Kidney epithelial cell (primary cell): Measurements from ENCODE around the gene CLPTM1L. TPM values are rescaled to one million over a fixed set of nuclear protein-coding genes. Genes with fewer than 3 reads are reported as not detected.
"Not testable (repeated sequence)": the region's sequence is repeated elsewhere in the genome, so short reads cannot be mapped to it uniquely, and the experiment has no call there.

Experiments used
- DNase-seq: peaks from one replicate; pipeline ENCODE4 v3.0.0-alpha.2; 2010; ENCODE audit warnings: low read depth
- H3K27me3 ChIP-seq: 2 replicates; pipeline ENCODE4 v1.6.0; 2011; ENCODE audit warnings: low read length; ENCODE audit not compliant: control insufficient read depth, insufficient read depth
- H3K36me3 ChIP-seq: 2 replicates; pipeline ENCODE4 v1.5.1; 2011; ENCODE audit warnings: low read length; ENCODE audit not compliant: control insufficient read depth, insufficient read depth
- H3K4me3 ChIP-seq: 2 replicates; pipeline ENCODE4 v1.5.1; 2011; ENCODE audit warnings: low read depth, mild to moderate bottlenecking, control low read depth, low read length
- total RNA-seq: library from RNA; depleted of rRNA; stranded (reverse); fragments of >200 nt; gene quantifications from 2 replicates; pipeline ENCODE4 v1.2.3, GENCODE V29; 2015
- TF ChIP-seq, protein P1 (sequence below): IDR thresholded peaks from 2 replicates; pipeline ENCODE4 v1.5.1; 2011; ENCODE audit warnings: mild to moderate bottlenecking, moderate library complexity, low read length, control low read depth, inconsistent platforms; ENCODE audit not compliant: insufficient read depth, poor library complexity, severe bottlenecking

Gene CLPTM1L
- total RNA-seq, 1 donor from 2014 or later = 159 TPM

DNA sequence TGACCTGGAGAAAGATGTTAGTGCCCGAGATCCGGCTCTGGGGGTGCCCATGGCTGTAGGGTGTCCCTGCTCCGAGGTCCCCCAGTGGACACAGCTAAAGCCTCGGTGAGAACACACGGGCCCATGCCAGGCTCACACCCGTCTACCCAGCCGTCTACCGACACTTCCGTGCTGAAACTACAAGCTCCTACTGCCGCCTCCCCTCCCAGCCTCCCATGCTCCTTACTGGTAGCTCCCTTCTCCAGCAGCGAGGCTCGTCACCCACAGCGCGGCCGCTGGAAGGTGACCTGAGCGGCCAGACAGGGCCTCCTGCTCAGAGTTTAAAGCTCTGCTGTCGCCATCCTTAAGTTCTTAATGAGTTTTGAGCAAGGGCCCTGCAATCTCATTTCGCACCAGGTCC lies 33.2 kb upstream of the CLPTM1L start:
- TF ChIP-seq, protein P1, sequence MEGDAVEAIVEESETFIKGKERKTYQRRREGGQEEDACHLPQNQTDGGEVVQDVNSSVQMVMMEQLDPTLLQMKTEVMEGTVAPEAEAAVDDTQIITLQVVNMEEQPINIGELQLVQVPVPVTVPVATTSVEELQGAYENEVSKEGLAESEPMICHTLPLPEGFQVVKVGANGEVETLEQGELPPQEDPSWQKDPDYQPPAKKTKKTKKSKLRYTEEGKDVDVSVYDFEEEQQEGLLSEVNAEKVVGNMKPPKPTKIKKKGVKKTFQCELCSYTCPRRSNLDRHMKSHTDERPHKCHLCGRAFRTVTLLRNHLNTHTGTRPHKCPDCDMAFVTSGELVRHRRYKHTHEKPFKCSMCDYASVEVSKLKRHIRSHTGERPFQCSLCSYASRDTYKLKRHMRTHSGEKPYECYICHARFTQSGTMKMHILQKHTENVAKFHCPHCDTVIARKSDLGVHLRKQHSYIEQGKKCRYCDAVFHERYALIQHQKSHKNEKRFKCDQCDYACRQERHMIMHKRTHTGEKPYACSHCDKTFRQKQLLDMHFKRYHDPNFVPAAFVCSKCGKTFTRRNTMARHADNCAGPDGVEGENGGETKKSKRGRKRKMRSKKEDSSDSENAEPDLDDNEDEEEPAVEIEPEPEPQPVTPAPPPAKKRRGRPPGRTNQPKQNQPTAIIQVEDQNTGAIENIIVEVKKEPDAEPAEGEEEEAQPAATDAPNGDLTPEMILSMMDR = no peak
- no peak for DNase-seq

DNA sequence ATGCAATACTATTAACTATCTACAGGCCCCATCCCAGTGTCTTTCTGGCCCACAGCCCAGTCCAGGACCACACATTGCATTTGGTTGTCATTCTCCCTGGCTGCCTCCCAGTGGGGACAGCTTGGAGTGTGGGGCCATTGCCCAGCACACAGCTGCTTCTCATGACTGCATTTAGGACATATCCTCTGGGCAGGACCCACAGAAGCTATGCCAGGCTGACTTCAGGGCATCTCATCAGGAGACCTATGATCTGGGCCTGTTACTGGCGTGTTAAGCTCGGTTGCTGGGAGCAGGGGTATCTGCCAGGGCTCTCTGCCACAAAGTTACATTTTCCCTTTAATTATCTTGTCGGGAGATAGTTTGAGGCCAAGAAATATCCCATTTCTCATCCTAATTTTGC lies 32.1 kb upstream of the CLPTM1L start:
- TF ChIP-seq, protein P1 = no peak
- Histone ChIP-seq H3K36me3 (no peaks in the 10 kb centered on the region), H3K27me3 (peaks cover 20% of the 10 kb centered on the region), H3K4me3 (no peak overlapping the region)
- DNase-seq = no peak

More for the DNA sequence above, 33.2 kb upstream of the CLPTM1L start:
- Histone ChIP-seq H3K27me3 (peaks cover 22% of the 10 kb centered on the region), H3K36me3 (no peaks in the 10 kb centered on the region), H3K4me3 (no peak overlapping the region)

DNA sequence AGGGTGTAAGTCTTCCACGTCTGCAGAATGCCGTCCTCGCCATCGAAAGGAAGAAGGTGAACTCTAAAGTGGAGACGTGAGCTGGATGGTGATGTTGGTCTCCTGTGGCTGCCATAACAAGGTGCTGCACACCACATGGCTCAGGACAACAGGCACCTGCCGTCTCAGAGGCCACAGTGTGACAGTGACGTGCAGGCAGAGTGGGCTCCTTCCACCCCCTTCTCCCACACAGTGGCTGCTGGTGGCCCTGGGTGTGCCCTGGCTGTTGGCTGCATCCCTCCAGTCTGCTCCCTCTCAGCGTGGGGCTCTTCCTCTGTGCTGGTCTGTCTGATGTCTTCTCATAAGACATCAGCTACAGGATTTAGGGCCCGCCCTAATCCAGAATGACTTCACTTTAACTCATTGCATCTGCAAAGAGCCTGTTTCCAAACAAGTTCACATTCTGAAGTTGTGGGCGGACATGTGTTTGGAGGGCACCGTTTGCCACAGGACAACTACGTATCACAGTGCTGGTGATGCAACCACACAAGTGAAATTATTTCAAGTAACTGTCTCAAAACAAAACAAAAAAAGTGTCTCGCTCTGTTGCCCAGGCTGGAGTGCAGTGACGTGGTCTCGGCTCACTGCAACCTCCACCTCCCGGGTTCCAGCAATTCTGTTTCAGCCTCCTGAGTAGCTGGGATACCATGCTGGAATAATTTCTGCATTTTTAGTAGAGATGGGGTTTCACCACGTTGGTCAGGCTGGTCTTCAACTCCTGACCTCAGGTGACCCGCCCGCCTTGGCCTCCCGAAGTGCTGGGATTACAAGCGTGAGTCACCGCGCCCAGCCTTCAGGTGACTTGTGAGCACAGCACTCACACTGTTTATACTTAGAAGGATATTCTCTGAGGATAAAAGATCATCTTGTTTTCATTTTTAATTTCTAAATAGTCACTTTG lies 31.2 kb upstream of the CLPTM1L start:
- TF ChIP-seq, protein P1 = no peak
- Histone ChIP-seq H3K27me3 (peaks cover 14% of the 10 kb centered on the region), H3K36me3 (no peaks in the 10 kb centered on the region), H3K4me3 (no peak overlapping the region)
- DNase-seq = no peak

DNA sequence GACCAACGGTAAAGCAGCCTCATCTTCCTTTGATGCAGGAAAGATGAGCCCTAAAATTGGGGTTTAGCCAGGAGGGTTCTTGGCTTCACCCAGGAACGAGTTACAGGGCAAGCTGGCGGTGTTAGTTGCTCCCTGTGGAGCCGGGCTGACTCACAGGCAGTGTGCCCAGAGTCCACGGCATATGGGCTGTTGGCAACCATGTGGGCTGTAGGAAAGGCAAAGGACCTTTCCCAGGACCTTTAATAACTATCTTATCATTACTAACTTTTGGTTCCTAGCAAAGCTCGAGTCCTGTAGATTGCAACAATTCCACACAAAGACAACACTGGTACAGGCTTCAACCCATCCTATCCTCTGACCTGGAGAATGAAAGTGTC lies 29.8 kb upstream of the CLPTM1L start:
- H3K36me3 ChIP-seq = no peaks in the 10 kb centered on the region

DNA sequence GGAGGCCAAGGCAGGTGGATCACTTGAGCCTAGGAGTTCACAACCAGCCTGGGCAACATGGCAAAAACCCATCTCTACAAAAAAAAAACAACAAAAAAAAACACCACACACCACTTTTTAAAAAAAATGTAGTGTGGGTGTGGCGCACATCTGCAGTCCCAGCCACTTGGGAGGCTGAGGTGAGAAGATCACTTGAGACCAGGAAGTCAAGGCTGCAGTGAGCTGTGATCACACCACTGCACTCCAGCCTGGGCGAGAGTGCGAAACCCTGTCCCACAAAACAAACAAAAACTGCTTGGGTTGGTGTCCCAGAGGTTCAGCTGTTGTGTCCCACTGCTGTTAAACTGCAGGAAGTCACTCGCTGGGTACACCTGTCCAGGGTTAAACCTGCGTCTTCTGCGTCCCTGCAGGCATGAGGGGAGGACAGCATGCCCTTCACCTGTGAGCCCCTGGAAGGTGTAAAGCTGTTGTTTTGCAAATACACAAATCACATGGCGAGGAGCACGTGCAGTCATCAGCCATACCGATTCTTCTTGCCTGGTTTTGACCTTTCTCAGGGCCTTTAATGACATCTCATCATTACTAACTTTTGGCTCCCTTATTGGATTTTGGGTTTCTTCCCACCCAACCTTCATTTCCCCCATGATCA lies 29.3 kb upstream of the CLPTM1L start:
- TF ChIP-seq, protein P1 = no peak
- DNase-seq = no peak
- Histone ChIP-seq H3K4me3 (no peak overlapping the region), H3K27me3 (peaks cover 4% of the 10 kb centered on the region), H3K36me3 (no peaks in the 10 kb centered on the region)

More for the DNA sequence above, 29.8 kb upstream of the CLPTM1L start:
- TF ChIP-seq, protein P1 = no peak
- Histone ChIP-seq H3K4me3 (no peak overlapping the region), H3K27me3 (peaks cover 4% of the 10 kb centered on the region)
- no peak for DNase-seq

DNA sequence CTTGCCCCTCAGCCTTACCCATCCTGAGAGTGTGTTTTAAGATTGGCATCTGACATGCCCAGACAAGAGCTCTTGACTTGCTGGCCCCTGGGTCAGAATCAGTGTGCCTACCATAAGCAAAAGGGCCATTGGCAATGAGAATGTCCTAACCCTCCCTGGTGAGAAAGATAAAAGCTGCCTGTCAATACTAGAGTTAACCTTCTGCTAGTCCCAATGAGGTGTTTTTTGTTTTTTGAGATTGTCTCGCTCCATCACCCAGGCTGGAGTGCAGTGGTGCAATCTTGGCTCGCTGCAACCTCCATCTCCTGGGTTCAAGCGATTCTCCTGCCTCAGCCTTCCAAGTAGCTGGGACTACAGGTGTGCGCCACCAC lies 27.1 kb upstream of the CLPTM1L start:
- H3K27me3 ChIP-seq, H3K36me3 ChIP-seq, DNase-seq, H3K4me3 ChIP-seq: not testable (repeated sequence)
